ENCODE data around the gene TMIGD2. TPM values are rescaled to one million over a fixed set of nuclear protein-coding genes. Genes with fewer than 3 reads are reported as not detected.
"Not testable (repeated sequence)": the region's sequence is repeated elsewhere in the genome, so short reads cannot be mapped to it uniquely, and the experiment has no call there.

Gene TMIGD2, protein sequence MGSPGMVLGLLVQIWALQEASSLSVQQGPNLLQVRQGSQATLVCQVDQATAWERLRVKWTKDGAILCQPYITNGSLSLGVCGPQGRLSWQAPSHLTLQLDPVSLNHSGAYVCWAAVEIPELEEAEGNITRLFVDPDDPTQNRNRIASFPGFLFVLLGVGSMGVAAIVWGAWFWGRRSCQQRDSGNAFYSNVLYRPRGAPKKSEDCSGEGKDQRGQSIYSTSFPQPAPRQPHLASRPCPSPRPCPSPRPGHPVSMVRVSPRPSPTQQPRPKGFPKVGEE
- 10 to 100 TPM; 41.6 to 43.9 TPM for total RNA-seq
- polyA plus RNA-seq: 100 to 1,000 TPM in 1 of 3 donors, 10 to 100 TPM in 2; 65.8 to 105 (median 96.5) TPM
- total RNA-seq: 4.3 to 38.9 (median 33.2) reads per million in 6 experiments

DNA sequence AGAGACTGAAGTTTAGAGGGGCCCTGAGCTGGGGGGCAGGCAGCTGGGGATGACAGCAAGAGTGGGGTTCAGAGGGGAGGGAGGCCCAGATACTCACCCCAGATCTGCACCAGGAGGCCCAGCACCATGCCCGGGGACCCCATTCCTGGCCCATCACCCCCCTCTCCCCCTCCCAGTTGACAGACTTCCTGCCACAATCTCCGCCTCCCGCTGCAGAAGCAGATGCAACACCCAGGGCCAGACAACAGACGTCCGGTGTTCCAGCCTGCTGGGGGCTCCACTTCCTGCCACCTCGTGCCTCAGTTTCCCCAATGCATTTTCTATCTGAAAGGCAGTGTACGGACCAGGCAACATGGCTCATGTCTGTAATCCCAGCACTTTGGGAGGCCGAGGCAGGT, at the start of gene TMIGD2:
Gene TMIGD2, minus strand, starts transcription at position 147 of the 398 bp plus-strand sequence. Its CDS starts 4 bp downstream, at position 143.
- Mint-ChIP-seq H3K27ac (peak within 1 kb of the TSS; percentile 96 to 99 (median 97)), H3K9me3 (no peaks in the 10 kb centered on the region), H3K27me3 (no peaks in the 10 kb centered on the region), H3K36me3 (peaks cover 0 to 4% (median 0%) of the 10 kb centered on the region in 3 donors), H3K4me3 (peak within 1 kb of the TSS; percentile 86 to 99 (median 95)), H3K4me1 (peaks cover 22 to 60% (median 46%) of the 10 kb centered on the region in 4 donors)
- POLR2A ChIA-PET: interaction anchor here (0.5 to 3.9 kb wide), 8 partner anchors 16 to 57 kb away, joined by 3 to 30 read pairs (median 6); partner anchors contain the start of genes MPND and YJU2
- ATAC-seq (peak; percentile 37 to 43), DNase-seq (peak in 6 of 10 donors; percentile 23 to 37 (median 32))

GRCh38 chr19:4350726-4351125, 48.5 kb upstream of the TMIGD2 start:
- peaks cover 2 to 13% (median 5%) of the 10 kb centered on the region in 4 donors for H3K4me1 Mint-ChIP-seq
- no peaks in the 10 kb centered on the region for H3K27me3 Mint-ChIP-seq
- no peak for ATAC-seq
- POLR2A ChIA-PET: no interaction called here
- peaks cover 0 to 19% (median 3%) of the 10 kb centered on the region in 3 donors for H3K36me3 Mint-ChIP-seq
- H3K4me3 Mint-ChIP-seq: no peak overlapping the region
- no peak for DNase-seq
- peak overlapping the region in 3 of 10 donors; percentile 48 to 84 (median 61) for H3K27ac Mint-ChIP-seq
- no peaks in the 10 kb centered on the region for H3K9me3 Mint-ChIP-seq

GRCh38 chr19:4350111-4350510, 47.9 kb upstream of the TMIGD2 start:
- Mint-ChIP-seq H3K27ac (peak overlapping the region in 4 of 10 donors; percentile 32 to 61 (median 50)), H3K4me1 (peaks cover 5 to 16% (median 7%) of the 10 kb centered on the region in 4 donors), H3K36me3 (peaks cover 0 to 22% (median 3%) of the 10 kb centered on the region in 3 donors), H3K4me3 (no peak overlapping the region), H3K9me3 (no peaks in the 10 kb centered on the region), H3K27me3 (no peaks in the 10 kb centered on the region)
- ATAC-seq (no peak), DNase-seq (no peak)
- POLR2A ChIA-PET: no interaction called here

GRCh38 chr19:4349225-4349624, 47.0 kb upstream of the TMIGD2 start:
- DNase-seq, H3K4me3 Mint-ChIP-seq, POLR2A ChIA-PET, H3K27me3 Mint-ChIP-seq, H3K9me3 Mint-ChIP-seq, ATAC-seq: not testable (repeated sequence)
- Mint-ChIP-seq H3K4me1 (peaks cover 5 to 18% (median 8%) of the 10 kb centered on the region in 4 donors), H3K27ac (peak overlapping the region in 1 of 10 donors; percentile 57), H3K36me3 (peaks cover 0 to 22% (median 3%) of the 10 kb centered on the region in 3 donors)

DNA sequence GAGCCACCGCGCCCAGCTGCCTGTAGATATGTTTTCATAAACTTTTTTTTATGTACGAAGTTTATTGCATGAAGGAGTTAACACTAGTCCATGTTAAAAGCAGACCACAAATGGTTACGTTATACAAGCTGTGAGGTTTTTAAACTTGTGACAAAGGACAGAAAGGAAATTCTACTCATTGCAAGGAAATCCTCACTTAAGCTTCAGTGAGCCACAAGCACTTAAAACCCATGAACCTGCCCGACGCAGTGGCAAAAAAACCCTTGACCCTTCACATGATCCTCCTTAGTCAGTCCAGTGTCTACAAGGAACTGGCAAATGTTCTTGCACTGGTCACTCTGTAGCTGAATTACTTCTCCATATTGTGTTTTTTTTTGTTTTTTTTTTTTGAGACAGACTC, 45.3 kb upstream of the TMIGD2 start:
- Mint-ChIP-seq H3K36me3 (peaks cover 0 to 22% (median 3%) of the 10 kb centered on the region in 3 donors), H3K9me3 (no peaks in the 10 kb centered on the region), H3K4me1 (peaks cover 6 to 28% (median 15%) of the 10 kb centered on the region in 4 donors), H3K27ac (no peak overlapping the region), H3K27me3 (peaks cover 0 to 2% (median 0%) of the 10 kb centered on the region in 5 donors), H3K4me3 (peak overlapping the region in 1 of 10 donors; percentile 45)
- ATAC-seq: no peak
- no peak for DNase-seq
- POLR2A ChIA-PET: interaction anchor here (0.5 to 1.0 kb wide), 2 partner anchors 10 to 47 kb away, joined by 4 read pairs; no protein-coding TSS in a partner anchor

GRCh38 chr19:4346020-4346383, 43.8 kb upstream of the TMIGD2 start:
- Mint-ChIP-seq H3K27ac (peak overlapping the region in 2 of 10 donors; percentile 68 to 83), H3K9me3 (no peaks in the 10 kb centered on the region), H3K27me3 (peaks cover 0 to 2% (median 0%) of the 10 kb centered on the region in 5 donors), H3K4me1 (peaks cover 8 to 33% (median 21%) of the 10 kb centered on the region in 4 donors), H3K36me3 (peaks cover 0 to 22% (median 3%) of the 10 kb centered on the region in 3 donors), H3K4me3 (peak overlapping the region in 3 of 10 donors; percentile 26 to 56 (median 45))
- POLR2A ChIA-PET: no interaction called here
- DNase-seq (no peak), ATAC-seq (no peak)

DNA sequence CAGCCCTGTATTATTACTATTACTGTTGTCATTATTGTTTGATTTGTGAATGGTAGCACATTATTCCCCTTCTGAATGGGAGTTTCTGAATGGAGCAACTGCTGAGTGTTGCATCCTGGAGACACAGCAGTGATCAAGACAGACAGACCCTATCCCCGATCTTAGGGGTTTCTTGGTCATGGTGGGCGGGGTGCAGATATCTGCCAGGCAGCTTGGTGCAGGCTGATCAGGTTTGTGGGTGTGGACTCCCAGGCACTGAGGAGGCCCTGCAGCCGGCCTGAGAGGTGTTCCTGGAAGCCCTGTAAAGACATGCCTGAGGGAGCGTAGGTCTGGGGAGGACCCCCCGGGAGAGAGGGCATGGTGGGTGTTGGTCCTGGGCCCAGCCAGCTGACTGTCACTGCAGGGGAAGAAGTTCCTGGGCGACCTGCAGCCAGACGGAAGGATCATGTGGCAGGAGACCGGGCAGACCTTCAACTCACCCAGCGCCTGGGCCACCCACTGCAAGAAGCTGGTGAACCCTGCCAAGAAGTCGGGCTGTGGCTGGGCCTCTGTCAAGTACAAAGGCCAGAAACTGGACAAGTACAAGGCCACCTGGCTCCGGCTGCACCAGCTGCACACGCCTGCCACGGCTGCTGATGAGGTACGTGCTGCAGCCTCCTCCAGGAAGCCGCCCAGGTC, 43.3 kb upstream of the TMIGD2 start:
- Mint-ChIP-seq H3K27ac (peak overlapping the region in 4 of 10 donors; percentile 8 to 83 (median 54)), H3K4me1 (peaks cover 8 to 33% (median 21%) of the 10 kb centered on the region in 4 donors), H3K27me3 (peaks cover 0 to 2% (median 0%) of the 10 kb centered on the region in 5 donors), H3K36me3 (peaks cover 0 to 22% (median 3%) of the 10 kb centered on the region in 3 donors), H3K4me3 (peak overlapping the region in 9 of 10 donors; percentile 28 to 67 (median 56)), H3K9me3 (no peaks in the 10 kb centered on the region)
- ATAC-seq (no peak), DNase-seq (peak in 1 of 10 donors; percentile 57)
- POLR2A ChIA-PET: interaction anchor here (3.4 to 4.3 kb wide), 3 partner anchors 17 to 56 kb away, joined by 18 to 34 read pairs (median 30); partner anchors contain the start of genes CHAF1A, FSD1, SH3GL1 and TMIGD2

- Mint-ChIP-seq H3K27ac (peak within 1 kb of the TSS; percentile 60 to 97 (median 93)), H3K27me3 (peaks cover 0 to 2% (median 0%) of the 10 kb centered on the region in 5 donors), H3K4me1 (peaks cover 13 to 36% (median 30%) of the 10 kb centered on the region in 4 donors), H3K4me3 (peak within 1 kb of the TSS; percentile 84 to 95 (median 92)), H3K9me3 (no peaks in the 10 kb centered on the region), H3K36me3 (peaks cover 0 to 20% (median 3%) of the 10 kb centered on the region in 3 donors)
- DNase-seq (peak in 9 of 10 donors; percentile 85 to 96 (median 93)), ATAC-seq (peak; percentile 72 to 74)
- POLR2A ChIA-PET: interaction anchor here (0.5 to 4.3 kb wide), 29 partner anchors 9 to 1068 kb away, joined by 3 to 34 read pairs (median 5); partner anchors contain the start of genes CHAF1A, EEF2, FSD1 and HDGFL2
Measured at GRCh38 chr19:4343370-4344307, 41.5 kb upstream of the TMIGD2 start, which contains the start of gene MPND. MPND (plus strand) TSS chr19:4343562; CDS start chr19:4343594, 32 bp downstream.

- peaks cover 0 to 2% (median 0%) of the 10 kb centered on the region in 5 donors for H3K27me3 Mint-ChIP-seq
- H3K27ac Mint-ChIP-seq: peak overlapping the region; percentile 60 to 97 (median 93)
- peak overlapping the region; percentile 84 to 95 (median 92) for H3K4me3 Mint-ChIP-seq
- peaks cover 0 to 15% (median 3%) of the 10 kb centered on the region in 3 donors for H3K36me3 Mint-ChIP-seq
- ATAC-seq: peak; percentile 82 to 84
- peaks cover 19 to 42% (median 37%) of the 10 kb centered on the region in 4 donors for H3K4me1 Mint-ChIP-seq
- no peaks in the 10 kb centered on the region for H3K9me3 Mint-ChIP-seq
- POLR2A ChIA-PET: interaction anchor here (0.5 to 4.3 kb wide), 29 partner anchors 10 to 1067 kb away, joined by 3 to 34 read pairs (median 5); partner anchors contain the start of genes CHAF1A, EEF2, FSD1 and HDGFL2
- DNase-seq: peak; percentile 78 to 97 (median 93)
Measured at GRCh38 chr19:4342615-4343369, 40.6 kb upstream of the TMIGD2 start.

- peaks cover 20 to 39% (median 38%) of the 10 kb centered on the region in 4 donors for H3K4me1 Mint-ChIP-seq
Measured at GRCh38 chr19:4342314-4342614, 40.1 kb upstream of the TMIGD2 start.

More at GRCh38 chr19:4342314-4342614, 40.1 kb upstream of the TMIGD2 start:
- ATAC-seq (no peak), DNase-seq (peak in 1 of 10 donors; percentile 63)
- H3K27ac Mint-ChIP-seq: peak overlapping the region; percentile 60 to 97 (median 93)
- POLR2A ChIA-PET: interaction anchor here (0.5 to 4.3 kb wide), 22 partner anchors 9 to 821 kb away, joined by 3 to 34 read pairs (median 6); partner anchors contain the start of genes CHAF1A, FSD1, HDGFL2 and SH3GL1
- peaks cover 0 to 2% (median 0%) of the 10 kb centered on the region in 5 donors for H3K27me3 Mint-ChIP-seq
- no peaks in the 10 kb centered on the region for H3K9me3 Mint-ChIP-seq
- H3K4me3 Mint-ChIP-seq: peak overlapping the region; percentile 84 to 95 (median 92)
- peaks cover 0 to 14% (median 3%) of the 10 kb centered on the region in 3 donors for H3K36me3 Mint-ChIP-seq
